GM12878 (cell line): Measurements from ENCODE around the gene CYP2A6. TPM values are rescaled to one million over a fixed set of nuclear protein-coding genes. Genes with fewer than 3 reads are reported as not detected.
"Not testable (repeated sequence)": the region's sequence is repeated elsewhere in the genome, so short reads cannot be mapped to it uniquely, and the experiment has no call there.

Experiments
- ATAC-seq: fragments of 200-7000 bp; cut with Tn5 transposase; 3 replicates; pipeline ENCODE4 v1.9.1; 2020; ENCODE audit warnings: mild to moderate bottlenecking, moderate library complexity
- Bru-seq: library from RNA; stranded (reverse); fragments of 400-500 nt; gene quantifications from one replicate; lab custom pipeline; 2021; lab: Mats Ljungman, UMichigan
- BruChase-seq, 2 experiments: library from RNA; stranded (reverse); fragments of 400-500 nt; gene quantifications; one replicate each; lab custom pipeline; 2021; lab: Mats Ljungman, UMichigan
- BruUV-seq: library from RNA; stranded (reverse); fragments of 400-500 nt; replicated peaks from 2 replicates; lab custom pipeline; 2021; lab: Mats Ljungman, UMichigan
- CTCF ChIA-PET: fragments of 300-600 bp; sonication (Branson Sonifier 250); formaldehyde crosslinking; extraction: SDS; loops from one replicate; lab custom pipeline; 2021; ENCODE audit warnings: inconsistent platforms; lab: Yijun Ruan, JAX
- POLR2A ChIA-PET: fragments of 350-600 bp; formaldehyde crosslinking; extraction: SDS; loops from one replicate; lab custom pipeline; 2021; ENCODE audit warnings: inconsistent platforms; lab: Charles Lee
- RAD21 ChIA-PET: fragments of 300-600 bp; sonication (Branson Sonifier 250); formaldehyde crosslinking; loops from one replicate; lab custom pipeline; 2023; ENCODE audit warnings: antibody characterized with exemption; ENCODE audit not compliant: unreplicated experiment; lab: Charles Lee
- SMC1A ChIA-PET: fragments of 300-600 bp; sonication (Branson Sonifier 250); formaldehyde crosslinking; loops from one replicate; lab custom pipeline; 2023; ENCODE audit not compliant: unreplicated experiment, uncharacterized antibody; lab: Charles Lee
- DNase-seq: peaks from one replicate; pipeline ENCODE4 v3.0.0-alpha.2; 2011; ENCODE audit warnings: low read depth, low spot score
- FAIRE-seq: peaks from 3 replicates; lab custom pipeline; 2011; peaks lifted over from hg19 to GRCh38; lab: Jason Lieb, UNC
- H2AFZ ChIP-seq: 2 replicates; pipeline ENCODE4 v1.6.0; 2011; ENCODE audit warnings: low read depth, low read length, control low read depth; ENCODE audit not compliant: control insufficient read depth
- H3K27ac ChIP-seq: 2 replicates; pipeline ENCODE4 v1.5.1; 2011; ENCODE audit warnings: control low read depth; ENCODE audit not compliant: control insufficient read depth, insufficient read depth
- H3K27me3 ChIP-seq, 2 experiments: replicated peaks in 1 of 2; 2 replicates each; pipeline versions ENCODE4 v1.6.0 to v1.6.1; 2011; ENCODE audit warnings: low read length in 1 of 2; ENCODE audit not compliant: control insufficient read depth in 2 of 2, insufficient read depth in 2 of 2
- H3K36me3 ChIP-seq, 2 experiments: 2 replicates each; pipeline ENCODE4 v1.5.1; 2011; ENCODE audit warnings: low read length in 1 of 2; ENCODE audit not compliant: control insufficient read depth in 2 of 2, insufficient read depth in 2 of 2
- H3K4me1 ChIP-seq: 2 replicates; pipeline ENCODE4 v1.6.1; 2011; ENCODE audit warnings: mild to moderate bottlenecking, low read length, moderate library complexity, mixed read lengths; ENCODE audit not compliant: control insufficient read depth, insufficient read depth
- H3K4me2 ChIP-seq: 2 replicates; pipeline ENCODE4 v1.6.0; 2011; ENCODE audit warnings: control low read depth; ENCODE audit not compliant: control insufficient read depth, insufficient read depth
- H3K4me3 ChIP-seq: fragments of 200-600 bp; sonication (generic); 2 replicates; pipeline ENCODE4 v1.5.1; 2016
- H3K79me2 ChIP-seq: 2 replicates; pipeline ENCODE4 v1.6.0; 2011; ENCODE audit warnings: low read length; ENCODE audit not compliant: control insufficient read depth, insufficient read depth
- H3K9ac ChIP-seq: 2 replicates; pipeline ENCODE4 v1.8.0; 2011; ENCODE audit warnings: low read length, control low read depth, mixed read lengths; ENCODE audit not compliant: control insufficient read depth, insufficient read depth
- H3K9me3 ChIP-seq: replicated peaks from 3 replicates; pipeline ENCODE4 v1.5.1; 2011; ENCODE audit warnings: mild to moderate bottlenecking, low read length; ENCODE audit not compliant: control insufficient read depth, insufficient read depth
- H4K20me1 ChIP-seq: 2 replicates; pipeline ENCODE4 v1.6.0; 2011; ENCODE audit not compliant: control insufficient read depth, insufficient read depth
- WGBS: methylation state at CpG from one replicate; pipeline ENCODE4 v1.1.6; 2016; ENCODE audit warnings: low lambda C conversion rate; ENCODE audit not compliant: insufficient replicate concordance, insufficient coverage; ENCODE audit errors: missing lambda C conversion rate; 5-methylcytosine and 5-hydroxymethylcytosine counted together
- in situ Hi-C: fragments of 300-500 bp; cut with MboI; formaldehyde crosslinking; loops from 9 replicates; pipeline ENCODE4 v1.14.3; 2018; ENCODE audit warnings: mixed read lengths
- intact Hi-C: fragments of 100-400 bp; cut with micrococcal nuclease; formaldehyde crosslinking; loops from one replicate; pipeline ENCODE4 v1.14.2; 2022; ENCODE audit not compliant: unreplicated experiment
- long read RNA-seq, 2 experiments: library from polyadenylated mRNA; unstranded; transcript quantifications; one replicate each; pipeline ENCODE4 v2.0.0, GENCODE V29; 2019 to 2020
- polyA minus RNA-seq, 3 experiments: library from RNA; depleted of rRNA, polyadenylated mRNA; stranded (reverse); fragments of >200 nt; gene quantifications; 2 replicates each; pipeline ENCODE4 v1.2.3, GENCODE V29; 2011
- polyA plus RNA-seq, 11 experiments: library from polyadenylated mRNA; depleted of rRNA in 4 of 11; unstranded in 6 of 11; stranded (reverse) in 5 of 11; fragments of >200 nt; fragmentation: Nextera tagmentation in 4 of 11; fragmentation: Illumina TruSeq in 1 of 11; extraction: Ambion mirVana in 4 of 11; extraction: Trizol in 1 of 11; gene quantifications; 1 replicate in 1 of 11; 2 replicates in 10 of 11; pipeline versions ENCODE4 v1.2.1 to v1.2.3, GENCODE V29; 2011 to 2016; ENCODE audit warnings: inconsistent platforms in 2 of 11, missing spikeins in 2 of 11, low read depth in 1 of 11
- total RNA-seq, 4 experiments: library from RNA; depleted of rRNA in 3 of 4; stranded (reverse); fragments of >200 nt in 3 of 4; fragmentation: Illumina TruSeq in 1 of 4; extraction: Trizol in 1 of 4; gene quantifications; 2 replicates each; pipeline versions ENCODE4 v1.2.1 to v1.2.3, GENCODE V29; 2013 to 2021

CYP2A6 gene
- not detected in 2 replicates for total RNA-seq (2013; cell fraction: nucleolus; rRNA removed)
- not detected in 2 replicates for total RNA-seq (2014; rRNA removed)
- not detected in 2 replicates for total RNA-seq (2014; rRNA removed; fragmentation: Illumina TruSeq; extraction: Trizol)
- total RNA-seq (2021) = 0.58 and 0.97 TPM in 2 replicates
- polyA plus RNA-seq (2011; ENCODE audit: low read depth) = not detected
- not detected in 2 replicates for polyA plus RNA-seq (2011; rRNA removed)
- polyA plus RNA-seq (2011; cell fraction: cytosol; rRNA removed) = not detected in 2 replicates
- not detected in 2 replicates for polyA plus RNA-seq (2011; cell fraction: nucleus; rRNA removed)
- polyA plus RNA-seq (2012) = not detected in 2 replicates
- not detected in 2 replicates for polyA plus RNA-seq (2014; fragmentation: Illumina TruSeq; extraction: Trizol)
- not detected for polyA plus RNA-seq (2014; fragmentation: Nextera tagmentation; extraction: Ambion mirVana)
- polyA plus RNA-seq (2014; rRNA removed) = not detected in 2 replicates
- not detected for polyA plus RNA-seq (2016; fragmentation: Nextera tagmentation; extraction: Ambion mirVana)
- not detected in 2 replicates for polyA minus RNA-seq (2011; rRNA and poly(A)+ RNA removed)
- not detected in 2 replicates for polyA minus RNA-seq (2011; cell fraction: cytosol; rRNA and poly(A)+ RNA removed)
- polyA minus RNA-seq (2011; cell fraction: nucleus; rRNA and poly(A)+ RNA removed) = not detected in 2 replicates
- not detected for Bru-seq, nascent RNA
- BruChase-seq, experiment 1, labeled RNA remaining after a 6-hour chase = percentile 11 among the genes with signal in this experiment
- not detected for BruChase-seq, experiment 2, labeled RNA remaining after a 2-hour chase
- long read RNA-seq, experiment 1 = 0 reads
- long read RNA-seq, experiment 2 = 0 reads

GRCh38 chr19:40850277-40850676 is at the start of gene CYP2A6:
Gene CYP2A6 (minus strand): TSS chr19:40850447. CDS start chr19:40850426, 21 bp downstream.
- H3K9ac ChIP-seq, H2AFZ ChIP-seq, BruUV-seq, in situ Hi-C loops, H3K36me3 ChIP-seq, H3K9me3 ChIP-seq, H3K27me3 ChIP-seq, H4K20me1 ChIP-seq, intact Hi-C loops, H3K27ac ChIP-seq, DNase-seq, FAIRE-seq, ATAC-seq, H3K79me2 ChIP-seq, SMC1A ChIA-PET, H3K4me2 ChIP-seq, H3K4me1 ChIP-seq, RAD21 ChIA-PET, POLR2A ChIA-PET, H3K4me3 ChIP-seq, CTCF ChIA-PET: not testable (repeated sequence)
- WGBS = 39% methylated on average over 3 of the region's 3 CpGs

- H3K9ac ChIP-seq, H3K4me3 ChIP-seq, FAIRE-seq, POLR2A ChIA-PET, in situ Hi-C loops, SMC1A ChIA-PET, H3K36me3 ChIP-seq, ATAC-seq, BruUV-seq, CTCF ChIA-PET, H3K4me1 ChIP-seq, H2AFZ ChIP-seq, H3K27me3 ChIP-seq, H3K4me2 ChIP-seq, RAD21 ChIA-PET, H3K9me3 ChIP-seq, H3K79me2 ChIP-seq, H4K20me1 ChIP-seq, intact Hi-C loops, H3K27ac ChIP-seq, DNase-seq: not testable (repeated sequence)
- 26% methylated on average over 12 of the region's 12 CpGs for WGBS
Measured at GRCh38 chr19:40899964-40900363, 49.7 kb upstream of the CYP2A6 start.

GRCh38 chr19:40896843-40897789 is 46.9 kb upstream of the CYP2A6 start:
- POLR2A ChIA-PET, ATAC-seq, DNase-seq, FAIRE-seq, H3K36me3 ChIP-seq, H4K20me1 ChIP-seq, CTCF ChIA-PET, H3K4me2 ChIP-seq, H3K4me3 ChIP-seq, H3K9me3 ChIP-seq, BruUV-seq, H2AFZ ChIP-seq, H3K27ac ChIP-seq, intact Hi-C loops, H3K4me1 ChIP-seq, H3K9ac ChIP-seq, in situ Hi-C loops, RAD21 ChIA-PET, SMC1A ChIA-PET, H3K27me3 ChIP-seq, H3K79me2 ChIP-seq: not testable (repeated sequence)
- 22% methylated on average over 13 of the region's 13 CpGs for WGBS
